A673 (cell line): ENCODE measurements around the gene FBXO31.

Source experiments
- CTCF ChIP-seq: fragments of 300-800, 200-600 bp; sonication (generic); conservative IDR thresholded peaks from 2 replicates; pipeline ENCODE4 v1.5.1; 2017; ENCODE audit warnings: low read depth, mild to moderate bottlenecking, antibody characterized with exemption, low read length, moderate library complexity, mixed read lengths
- EZH2 ChIP-seq: fragments of 200-600 bp; sonication (generic); IDR thresholded peaks from 2 replicates; pipeline ENCODE4 v1.6.1; 2017; ENCODE audit warnings: borderline replicate concordance, low read depth, mild to moderate bottlenecking, mixed read lengths, antibody characterized with exemption, low read length; ENCODE audit not compliant: poor library complexity, severe bottlenecking

GRCh38 chr16:87303431-87303930 lies 80.1 kb downstream of the FBXO31 start:
- TF ChIP-seq CTCF: no peak
- TF ChIP-seq EZH2: no peak
